Heart left ventricle (tissue), 16 donors: ENCODE results near the gene SLAIN1. TPM values are rescaled to one million over a fixed set of nuclear protein-coding genes. Genes with fewer than 3 reads are reported as not detected.

ENCODE experiments used
- ATAC-seq, 4 donors: fragments of 200-7000 bp; cut with Tn5 transposase; one replicate each; pipeline ENCODE4 v1.9.1; 2020 to 2022; ENCODE audit warnings: moderate library complexity in 4 of 4, mild to moderate bottlenecking in 3 of 4, moderate number of reproducible peaks in 1 of 4
- DNase-seq, 5 donors: peaks; one replicate each; pipeline ENCODE4 v3.0.0-alpha.2; 2020
- H3K27ac ChIP-seq, 12 donors: fragments of 200-600 bp; sonication (generic) in 4 of 12; one replicate each; pipeline versions ENCODE4 v1.5.0 to v1.8.0; 2016 to 2022; ENCODE audit warnings: mild to moderate bottlenecking in 2 of 12
- H3K27me3 ChIP-seq, 9 donors: fragments of 200-600 bp; sonication (generic) in 2 of 9; one replicate each; pipeline versions ENCODE4 v1.5.1 to v1.8.0; 2016 to 2022; ENCODE audit warnings: mild to moderate bottlenecking in 3 of 9
- H3K36me3 ChIP-seq, 9 donors: fragments of 200-600 bp; sonication (generic) in 2 of 9; one replicate each; pipeline versions ENCODE4 v1.5.0 to v1.8.0; 2018 to 2022; ENCODE audit warnings: mild to moderate bottlenecking in 2 of 9
- H3K4me1 ChIP-seq, 12 donors: fragments of 200-600 bp; sonication (generic) in 4 of 12; one replicate each; pipeline versions ENCODE4 v1.5.0 to v1.8.0; 2016 to 2022; ENCODE audit warnings: mild to moderate bottlenecking in 3 of 12
- H3K4me3 ChIP-seq, 12 donors: fragments of 200-600 bp; sonication (generic) in 4 of 12; one replicate each; pipeline versions ENCODE4 v1.5.0 to v1.8.0; 2017 to 2022; ENCODE audit warnings: mild to moderate bottlenecking in 9 of 12, moderate library complexity in 4 of 12
- H3K9me3 ChIP-seq, 12 donors: fragments of 200-600 bp; sonication (generic) in 4 of 12; one replicate each; pipeline versions ENCODE4 v1.5.0 to v1.8.0; 2016 to 2022; ENCODE audit warnings: mild to moderate bottlenecking in 1 of 12
- CTCF ChIP-seq, 12 donors: fragments of 200-600 bp; sonication (generic) in 4 of 12; IDR thresholded peaks; one replicate each; pipeline versions ENCODE4 v1.5.0 to v1.8.0; 2018 to 2022; ENCODE audit warnings: antibody characterized with exemption in 12 of 12, mild to moderate bottlenecking in 5 of 12
- POLR2A ChIP-seq, 2 donors: fragments of 450-650 bp; IDR thresholded peaks; one replicate each; pipeline ENCODE4 v1.6.1; 2017; ENCODE audit warnings: antibody characterized with exemption in 2 of 2, mild to moderate bottlenecking in 2 of 2, moderate library complexity in 2 of 2
- WGBS, 4 donors: extraction: QIAGEN DNeasy Blood & Tissue Kit in 2 of 4; methylation state at CpG; one replicate each; pipeline versions ENCODE4 v1.1.5 to v1.1.7; 2013 to 2018; 5-methylcytosine and 5-hydroxymethylcytosine counted together
- intact Hi-C, 10 donors: fragments of 100-400 bp; cut with DNase I; formaldehyde crosslinking; loops; one replicate each; pipeline versions ENCODE4 v1.11.1 to v1.14.2; 2022
- polyA plus RNA-seq, 2 donors: library from polyadenylated mRNA; stranded (reverse); fragments of 200-250 nt; gene quantifications; one replicate each; pipeline ENCODE4 v1.2.3, GENCODE V29; 2013
- total RNA-seq, 9 donors: library from RNA; depleted of rRNA in 2 of 9; stranded (reverse); fragments of >200 nt in 2 of 9; fragmentation: NEBNext Ultra II Directional in 3 of 9; extraction: Animal tissue kit (Norgen Biotek cat#: 25700) in 3 of 9; gene quantifications; one replicate each; pipeline versions ENCODE4 v1.1.0 to v1.2.4, GENCODE V29; 2016 to 2023
- donor health status: ischemic (EF 13 %, LVEDD 7.1; RV severe dilation, severe dysfunction).
- donor health status: healthy with polysubstance abuse.
- donor health status: DM: no; HTN: yes; CAD: no.
- donor health status: DM: no; HTN: no; CAD: no.
- donor health status: ischemic (EF 25% LVEDD 6.9; RV normal size, moderate dysfunction).
- donor health status: ischemic (EF 25% LVEDD 5.7; RV mildly dilated, moderate dysfunction).
- donor health status: healthy.
- donor health status: DM: yes; HTN: yes; CAD: no.
- donor health status: ischemic (EF 35%, LVEDD 5.7; RV mildly dilated, moderate dysfunction).
- donor health status: nonischemic (EF 11% LVEDD 7.7; RV severe dilation, severe dysfunction).
- donor health status: DM: yes; HTN: yes; CAD: no.
- donor health status: PGD.
- donor health status: ischemic (EF 29% LVEDD 5.4; RV normal size, mild dysfunction).
- donor health status: nonischemic (EF 23%, LVEDD 6.1; RV moderate dilation, normal function).

Gene SLAIN1
- total and polyA plus RNA-seq, 11 donors: 2.3 to 14.9 (median 7.0) TPM

DNA sequence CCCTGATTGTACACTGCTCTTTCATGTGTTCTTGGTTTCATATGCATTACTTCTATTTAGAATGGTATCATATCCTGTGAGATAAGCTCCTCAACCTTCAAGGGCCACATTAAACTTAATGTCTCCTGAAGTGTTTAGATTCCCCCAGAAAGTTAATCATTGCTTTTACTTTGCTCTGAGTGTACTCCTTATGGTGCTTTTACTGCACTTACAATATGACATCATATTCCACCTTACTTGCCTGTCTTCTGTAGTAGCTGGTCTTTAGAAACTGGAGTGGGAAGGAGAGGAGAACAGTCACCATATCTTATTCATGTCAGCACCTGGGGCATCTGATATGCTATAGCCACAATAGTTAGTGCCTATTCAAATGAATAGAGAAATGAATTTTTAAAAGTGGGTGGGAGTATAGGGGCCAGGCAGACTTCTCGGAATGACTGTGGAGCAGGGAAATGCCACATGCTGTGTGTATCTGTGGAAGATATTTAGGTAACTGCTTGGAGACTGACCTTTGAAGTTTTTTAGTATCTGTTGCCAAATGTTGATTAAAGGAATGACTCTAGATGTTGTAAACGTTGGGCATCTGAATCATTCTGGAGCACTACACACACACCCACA, 40.2 kb downstream of the SLAIN1 start:
- ATAC-seq: no peak
- Histone ChIP-seq H3K36me3 (no peaks in the 10 kb centered on the region), H3K27ac (no peak overlapping the region), H3K27me3 (no peaks in the 10 kb centered on the region), H3K9me3 (no peaks in the 10 kb centered on the region), H3K4me3 (no peak overlapping the region), H3K4me1 (no peaks in the 10 kb centered on the region)
- intact Hi-C loops: no loop called here
- WGBS, 4 donors: 40 to 60% (median 44%) methylated on average over 2 of the region's 2 CpGs
- DNase-seq: no peak
- TF ChIP-seq POLR2A (IDR thresholded peaks at IDR 0.05): no peak
- no peak for TF ChIP-seq CTCF (IDR thresholded peaks at IDR 0.05)

DNA sequence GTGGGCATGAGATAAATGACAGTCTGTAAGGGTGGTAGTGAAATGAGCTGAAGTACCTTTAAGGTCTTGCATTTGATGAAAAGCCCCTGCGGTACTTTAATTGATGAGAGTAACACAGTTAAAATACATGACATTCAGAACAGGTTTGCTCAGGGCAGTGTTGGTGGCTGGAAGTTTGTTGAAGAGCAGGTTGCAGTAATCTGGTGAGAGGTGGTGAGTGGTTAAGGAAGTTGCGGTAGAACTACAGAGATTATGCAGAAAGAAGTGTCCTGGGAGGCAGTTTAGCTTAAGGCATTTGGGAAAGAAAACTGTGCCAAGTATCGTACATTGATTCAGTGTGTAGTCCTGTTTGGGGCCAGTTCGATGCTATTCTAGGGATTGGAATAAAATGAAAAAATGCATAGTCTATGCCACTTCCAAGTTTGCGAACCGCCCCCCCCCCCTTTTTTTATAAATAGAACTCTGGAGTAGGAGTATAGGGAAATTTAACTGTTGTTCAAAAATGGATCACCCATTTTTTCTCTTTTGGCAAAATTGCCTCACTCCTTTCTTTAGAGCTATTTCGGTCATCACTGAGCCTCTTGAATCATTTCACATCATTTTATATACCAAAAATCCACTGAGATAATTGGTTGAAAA, 42.7 kb downstream of the SLAIN1 start:
- intact Hi-C loops: no loop called here

GRCh38 chr13:77740931-77741596, 43.6 kb downstream of the SLAIN1 start:
- WGBS, 4 donors: 73 to 89% (median 78%) methylated on average over 8 of the region's 8 CpGs
- intact Hi-C loops: no loop called here
- no peak for ATAC-seq
- no peak for DNase-seq
- H3K36me3 ChIP-seq: peaks cover 0 to 9% (median 2%) of the 10 kb centered on the region in 9 donors
- H3K4me1 ChIP-seq: peaks cover 0 to 5% (median 0%) of the 10 kb centered on the region in 12 donors
- TF ChIP-seq POLR2A (IDR thresholded peaks at IDR 0.05) (no peak), CTCF (IDR thresholded peaks at IDR 0.05) (no peak)
- no peak overlapping the region for H3K27ac ChIP-seq
- no peak overlapping the region for H3K4me3 ChIP-seq
- no peaks in the 10 kb centered on the region for H3K27me3 ChIP-seq
- no peaks in the 10 kb centered on the region for H3K9me3 ChIP-seq

More for the DNA sequence above, 42.7 kb downstream of the SLAIN1 start:
- no peak overlapping the region for H3K4me3 ChIP-seq
- H3K9me3 ChIP-seq: no peaks in the 10 kb centered on the region
- ATAC-seq (no peak), DNase-seq (no peak)
- TF ChIP-seq POLR2A (IDR thresholded peaks at IDR 0.05) (no peak), CTCF (IDR thresholded peaks at IDR 0.05) (no peak)
- no peak overlapping the region for H3K27ac ChIP-seq
- H3K36me3 ChIP-seq: peaks cover 0 to 9% (median 2%) of the 10 kb centered on the region in 9 donors
- WGBS, 4 donors: 74 to 79% (median 74%) methylated on average over 7 of the region's 7 CpGs
- no peaks in the 10 kb centered on the region for H3K27me3 ChIP-seq
- H3K4me1 ChIP-seq: no peaks in the 10 kb centered on the region

DNA sequence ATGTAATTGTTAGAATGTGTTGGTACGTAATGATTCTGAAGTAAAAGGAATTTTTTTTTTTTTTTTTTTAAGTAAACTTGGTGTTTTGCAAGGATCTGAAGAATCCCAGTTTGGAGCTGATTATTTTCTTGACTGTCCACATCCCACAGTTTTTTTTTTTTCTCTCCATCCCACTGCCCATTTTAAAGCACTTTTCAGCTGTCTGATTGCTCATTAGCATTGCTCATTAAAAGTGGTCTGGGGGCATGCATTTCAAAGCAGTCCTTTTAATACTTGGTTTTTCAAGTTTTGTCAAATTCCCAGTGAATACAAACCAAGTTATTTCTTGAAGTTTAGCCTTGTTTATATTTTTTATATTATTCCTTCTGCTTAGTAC, 44.1 kb downstream of the SLAIN1 start:
- intact Hi-C loops: no loop called here
- 89 to 95% (median 92%) methylated on average over 1 of the region's 1 CpG for WGBS, 4 donors
- Histone ChIP-seq H3K27ac (no peak overlapping the region), H3K9me3 (no peaks in the 10 kb centered on the region), H3K4me1 (peaks cover 0 to 5% (median 0%) of the 10 kb centered on the region in 12 donors), H3K4me3 (no peak overlapping the region), H3K36me3 (peaks cover 0 to 9% (median 2%) of the 10 kb centered on the region in 9 donors), H3K27me3 (no peaks in the 10 kb centered on the region)
- TF ChIP-seq CTCF (IDR thresholded peaks at IDR 0.05) (no peak), POLR2A (IDR thresholded peaks at IDR 0.05) (no peak)
- DNase-seq (no peak), ATAC-seq (no peak)
